Smooth muscle cell (in vitro differentiated cells): ENCODE measurements around the gene ING5. TPM values are rescaled to one million over a fixed set of nuclear protein-coding genes. Genes with fewer than 3 reads are reported as not detected.
A peak's percentile ranks its signal among the peaks of the same experiment; 100 is the strongest.

Experiments used
- DNase-seq: peaks from one replicate; lab custom pipeline; 2025; ENCODE audit not compliant: unreplicated experiment; lab: John Stamatoyannopoulos, UW
- H2AFZ ChIP-seq: fragments of 200-600 bp; sonication (generic); 2 replicates; pipeline ENCODE4 v1.6.0; 2016; ENCODE audit warnings: antibody characterized with exemption, low read depth, mild to moderate bottlenecking
- H3F3A ChIP-seq: fragments of 200-600 bp; sonication (generic); 2 replicates; pipeline ENCODE4 v1.6.0; 2017; ENCODE audit warnings: antibody characterized with exemption, low read depth
- H3K27ac ChIP-seq: fragments of 200-600 bp; sonication (generic); 2 replicates; pipeline ENCODE4 v1.5.1; 2016; ENCODE audit warnings: low read depth, mild to moderate bottlenecking
- H3K27me3 ChIP-seq: fragments of 200-600 bp; sonication (generic); 2 replicates; pipeline ENCODE4 v1.6.1; 2016; ENCODE audit warnings: low read depth, mild to moderate bottlenecking
- H3K36me3 ChIP-seq: fragments of 200-600 bp; sonication (generic); 2 replicates; pipeline ENCODE4 v1.5.1; 2016; ENCODE audit warnings: low read depth
- H3K4me1 ChIP-seq: fragments of 200-600 bp; sonication (generic); 2 replicates; pipeline ENCODE4 v1.5.1; 2016; ENCODE audit warnings: low read depth
- H3K4me2 ChIP-seq: fragments of 200-600 bp; sonication (generic); 2 replicates; pipeline ENCODE4 v1.6.0; 2016; ENCODE audit warnings: mild to moderate bottlenecking
- H3K4me3 ChIP-seq: fragments of 200-600 bp; sonication (generic); 2 replicates; pipeline ENCODE4 v1.5.1; 2016; ENCODE audit warnings: mild to moderate bottlenecking
- H3K79me2 ChIP-seq: fragments of 200-600 bp; sonication (generic); 2 replicates; pipeline ENCODE4 v1.6.0; 2016; ENCODE audit warnings: low read depth, mild to moderate bottlenecking
- H3K9ac ChIP-seq: fragments of 200-600 bp; sonication (generic); 2 replicates; pipeline ENCODE4 v1.6.0; 2016; ENCODE audit warnings: low read depth
- H3K9me3 ChIP-seq: fragments of 200-600 bp; sonication (generic); replicated peaks from 2 replicates; pipeline ENCODE4 v1.5.1; 2016; ENCODE audit warnings: low read depth
- H4K20me1 ChIP-seq: fragments of 200-600 bp; sonication (generic); 2 replicates; pipeline ENCODE4 v1.6.0; 2016; ENCODE audit warnings: low read depth
- CTCF ChIP-seq: fragments of 200-600 bp; sonication (generic); IDR thresholded peaks from 2 replicates; pipeline ENCODE4 v1.5.1; 2017; ENCODE audit warnings: borderline replicate concordance, mild to moderate bottlenecking, antibody characterized with exemption; ENCODE audit not compliant: insufficient read depth, poor library complexity, severe bottlenecking
- WGBS: methylation state at CpG from one replicate; pipeline ENCODE4 v1.1.7; 2016; ENCODE audit warnings: low lambda C conversion rate; 5-methylcytosine and 5-hydroxymethylcytosine counted together
- polyA plus RNA-seq: library from polyadenylated mRNA; unstranded; fragments of >200 nt; fragmentation: Nextera tagmentation; extraction: Ambion mirVana; gene quantifications from 2 replicates; pipeline ENCODE4 v1.2.1, GENCODE V29; 2016
- total RNA-seq: library from RNA; depleted of rRNA; stranded (reverse); fragments of >200 nt; gene quantifications from 2 replicates; pipeline ENCODE4 v1.2.3, GENCODE V29; 2014

ING5 gene
- total and polyA plus RNA-seq, 2 experiments from 2014 or later: 6.7 to 10.6 TPM

DNA sequence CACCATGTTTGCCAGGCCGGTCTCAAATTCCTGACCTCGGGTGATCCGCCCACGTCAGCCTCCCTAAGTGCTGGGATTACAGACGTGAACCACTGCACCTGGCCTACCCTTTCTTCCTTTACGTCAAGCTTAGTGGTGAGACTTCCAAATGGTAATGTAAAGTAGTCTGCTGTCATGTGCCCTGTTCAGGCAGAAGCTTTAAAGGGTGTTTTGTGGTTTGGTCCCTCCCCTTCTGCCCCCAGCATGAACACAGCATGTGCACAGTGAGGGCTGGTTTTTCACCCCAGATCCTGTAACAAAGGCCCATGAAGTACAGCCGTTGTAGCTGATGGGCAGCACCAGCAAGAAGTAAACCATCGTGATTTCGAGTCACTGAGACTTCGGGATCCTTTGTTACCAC is 12.5 kb upstream of the ING5 start:
- H3K79me2 ChIP-seq: peaks cover 23% of the 10 kb centered on the region
- TF ChIP-seq CTCF: no peak

GRCh38 chr2:241690202-241690717 is 11.6 kb upstream of the ING5 start:
- H3K27me3 ChIP-seq: no peaks in the 10 kb centered on the region
- H3K4me2 ChIP-seq: no peak overlapping the region
- H3F3A ChIP-seq: no peaks in the 10 kb centered on the region
- H2AFZ ChIP-seq: no peak overlapping the region
- no peak for DNase-seq
- H3K4me1 ChIP-seq: peaks cover 6% of the 10 kb centered on the region
- 81% methylated on average over 6 of the region's 6 CpGs for WGBS
- no peak overlapping the region for H3K27ac ChIP-seq
- no peak for TF ChIP-seq CTCF
- no peak overlapping the region for H3K9ac ChIP-seq
- H3K9me3 ChIP-seq: no peaks in the 10 kb centered on the region
- H4K20me1 ChIP-seq: peaks cover 3% of the 10 kb centered on the region
- H3K79me2 ChIP-seq: peaks cover 20% of the 10 kb centered on the region
- H3K36me3 ChIP-seq: no peaks in the 10 kb centered on the region
- H3K4me3 ChIP-seq: no peak overlapping the region

More for the DNA sequence above, 12.5 kb upstream of the ING5 start:
- Histone ChIP-seq H3K9me3 (no peaks in the 10 kb centered on the region), H2AFZ (no peak overlapping the region), H3K4me3 (no peak overlapping the region), H4K20me1 (peaks cover 3% of the 10 kb centered on the region), H3F3A (no peaks in the 10 kb centered on the region), H3K4me2 (no peak overlapping the region), H3K36me3 (no peaks in the 10 kb centered on the region), H3K27ac (no peak overlapping the region), H3K9ac (no peak overlapping the region), H3K4me1 (peaks cover 6% of the 10 kb centered on the region), H3K27me3 (no peaks in the 10 kb centered on the region)
- 80% methylated on average over 10 of the region's 10 CpGs for WGBS
- no peak for DNase-seq

GRCh38 chr2:241692448-241692847 is 9.4 kb upstream of the ING5 start:
- no peak overlapping the region for H3K4me2 ChIP-seq
- no peak for TF ChIP-seq CTCF
- peaks cover 6% of the 10 kb centered on the region for H3K4me1 ChIP-seq
- peaks cover 3% of the 10 kb centered on the region for H4K20me1 ChIP-seq
- WGBS: 92% methylated on average over 6 of the region's 6 CpGs
- H3K36me3 ChIP-seq: no peaks in the 10 kb centered on the region
- no peaks in the 10 kb centered on the region for H3F3A ChIP-seq
- H3K4me3 ChIP-seq: no peak overlapping the region
- no peak for DNase-seq
- peak overlapping the region; percentile 24 for H3K27ac ChIP-seq
- no peaks in the 10 kb centered on the region for H3K9me3 ChIP-seq
- peaks cover 9% of the 10 kb centered on the region for H3K79me2 ChIP-seq
- H2AFZ ChIP-seq: no peak overlapping the region
- no peak overlapping the region for H3K9ac ChIP-seq
- no peaks in the 10 kb centered on the region for H3K27me3 ChIP-seq

DNA sequence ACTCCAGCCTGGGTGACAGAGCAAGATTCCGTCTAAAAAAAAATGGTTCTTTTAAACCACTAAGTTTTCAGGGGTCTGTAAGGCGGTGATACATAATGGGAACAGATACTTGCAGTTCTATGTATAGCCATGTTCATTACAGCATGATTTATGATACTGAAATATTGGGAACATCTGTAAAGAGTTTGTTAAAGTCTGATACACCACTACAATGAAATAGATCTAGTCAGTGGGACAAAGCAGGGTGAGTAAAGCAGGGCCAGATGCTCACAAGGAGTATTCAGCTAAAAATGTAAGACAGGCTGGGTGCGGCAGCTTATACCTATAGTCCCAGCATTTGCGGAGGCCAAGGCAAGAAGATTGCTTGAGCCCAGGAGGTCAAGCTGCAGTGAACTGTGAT is 6.2 kb upstream of the ING5 start:
- Histone ChIP-seq H4K20me1 (no peaks in the 10 kb centered on the region), H3K9me3 (no peaks in the 10 kb centered on the region), H3K36me3 (no peaks in the 10 kb centered on the region), H3K4me2 (no peak overlapping the region), H3K4me3 (no peak overlapping the region), H3K4me1 (peaks cover 1% of the 10 kb centered on the region), H3K79me2 (no peaks in the 10 kb centered on the region), H3K27me3 (no peaks in the 10 kb centered on the region), H3F3A (no peaks in the 10 kb centered on the region), H2AFZ (no peak overlapping the region), H3K9ac (no peak overlapping the region), H3K27ac (no peak overlapping the region)
- TF ChIP-seq CTCF: no peak
- WGBS: 100% methylated on average over 4 of the region's 4 CpGs
- DNase-seq: no peak
